Stomach (tissue), 9 donors: ENCODE measurements around the gene ADCY4. TPM values are rescaled to one million over a fixed set of nuclear protein-coding genes. Genes with fewer than 3 reads are reported as not detected.

Experiments used
- DNase-seq, 2 donors: peaks; one replicate each; pipeline versions ENCODE4 v3.0.0 to v3.0.0-alpha.2; 2013 to 2019
- H3K27ac ChIP-seq, 5 donors: fragments of 200-600 bp in 4 of 5; sonication (generic) in 4 of 5; one replicate each; pipeline ENCODE4 v1.5.1; 2013 to 2019; ENCODE audit warnings: mild to moderate bottlenecking in 1 of 5, moderate library complexity in 1 of 5
- H3K27me3 ChIP-seq, 3 donors: fragments of 200-600 bp; sonication (generic); one replicate each; pipeline ENCODE4 v1.5.1; 2017 to 2019; ENCODE audit warnings: mixed run types in 1 of 3
- H3K36me3 ChIP-seq, 4 donors: fragments of 200-600 bp; sonication (generic); 1 replicate in 3 of 4; 2 replicates in 1 of 4; pipeline ENCODE4 v1.5.1; 2016 to 2019
- H3K4me1 ChIP-seq, 4 donors: fragments of 200-600 bp; sonication (generic); one replicate each; pipeline ENCODE4 v1.5.1; 2016 to 2019
- H3K4me3 ChIP-seq, 4 donors: fragments of 200-600 bp; sonication (generic) in 3 of 4; one replicate each; pipeline ENCODE4 v1.5.1; 2016 to 2019; ENCODE audit warnings: mild to moderate bottlenecking in 1 of 4
- H3K9me3 ChIP-seq, 4 donors: fragments of 200-600 bp; sonication (generic); one replicate each; pipeline ENCODE4 v1.5.1; 2016 to 2019
- CTCF ChIP-seq, 7 experiments: fragments of 450-650 bp in 4 of 7; fragments of 200-600 bp in 3 of 7; sonication (generic) in 3 of 7; IDR thresholded peaks; one replicate each; pipeline ENCODE4 v1.5.1; 2016 to 2019; ENCODE audit warnings: antibody characterized with exemption in 7 of 7, control low read depth in 2 of 7, mild to moderate bottlenecking in 1 of 7
- EP300 ChIP-seq: sonication (generic); formaldehyde crosslinking; IDR thresholded peaks from one replicate; pipeline ENCODE4 v1.6.1; 2017; ENCODE audit warnings: antibody characterized with exemption
- POLR2A ChIP-seq, 4 donors: fragments of 450-650 bp; IDR thresholded peaks; one replicate each; pipeline ENCODE4 v1.6.1; 2016; ENCODE audit warnings: antibody characterized with exemption in 4 of 4, control low read depth in 2 of 4, mild to moderate bottlenecking in 1 of 4, moderate library complexity in 1 of 4
- POLR2AphosphoS5 ChIP-seq, 3 donors: sonication (generic); formaldehyde crosslinking; IDR thresholded peaks; one replicate each; pipeline ENCODE4 v1.6.1; 2016; ENCODE audit warnings: antibody characterized with exemption in 3 of 3
- WGBS, 5 donors: extraction: QIAGEN DNeasy Blood & Tissue Kit in 3 of 5; methylation state at CpG; one replicate each; pipeline versions ENCODE4 v1.1.5 to v1.1.7; 2013 to 2018; 5-methylcytosine and 5-hydroxymethylcytosine counted together
- intact Hi-C: fragments of 100-400 bp; cut with DNase I; formaldehyde crosslinking; loops from one replicate; pipeline ENCODE4 v1.15.1; 2023; ENCODE audit warnings: low total_unique reads
- polyA plus RNA-seq, 3 donors: library from polyadenylated mRNA; stranded (reverse); fragments of 200-250 nt; gene quantifications; one replicate each; pipeline ENCODE4 v1.2.3, GENCODE V29; 2013
- total RNA-seq, 5 donors: library from RNA; depleted of rRNA; stranded (reverse); fragments of >200 nt; gene quantifications; one replicate each; pipeline versions ENCODE4 v1.1.0 to v1.2.3, GENCODE V29; 2014 to 2016
- donor health status: healthy with polysubstance abuse.
- donor health status: Bipolar disorder and iron deficiency.
- donor health status: healthy.

ADCY4 gene
- total and polyA plus RNA-seq, 8 donors, result 15.2 to 118 (median 25.8) TPM

- no peak for TF ChIP-seq EP300
- no peak for TF ChIP-seq POLR2A (IDR thresholded peaks at IDR 0.05)
- no peak for TF ChIP-seq CTCF (IDR thresholded peaks at IDR 0.05)
- Histone ChIP-seq H3K4me3 (no peak overlapping the region), H3K4me1 (peaks cover 0 to 17% (median 4%) of the 10 kb centered on the region in 4 donors), H3K27ac (no peak overlapping the region), H3K9me3 (no peaks in the 10 kb centered on the region), H3K27me3 (peaks cover 0 to 16% (median 4%) of the 10 kb centered on the region in 3 donors), H3K36me3 (peaks cover 0 to 5% (median 0%) of the 10 kb centered on the region in 4 donors)
- intact Hi-C loops, result no loop called here
- no peak for DNase-seq
- WGBS, 5 donors, result 51 to 66% (median 57%) methylated on average over 3 of the region's 3 CpGs
Measured at GRCh38 chr14:24323341-24323740, 11.5 kb downstream of the ADCY4 start.

GRCh38 chr14:24322672-24323071 is 12.2 kb downstream of the ADCY4 start:
- no peak overlapping the region for H3K4me3 ChIP-seq
- no peaks in the 10 kb centered on the region for H3K9me3 ChIP-seq
- H3K27ac ChIP-seq, result no peak overlapping the region
- TF ChIP-seq POLR2A (IDR thresholded peaks at IDR 0.05) (no peak), EP300 (no peak), CTCF (IDR thresholded peaks at IDR 0.05) (no peak), POLR2AphosphoS5 (IDR thresholded peaks at IDR 0.05) (no peak)
- WGBS, 5 donors, result 65 to 79% (median 74%) methylated on average over 10 of the region's 10 CpGs
- H3K27me3 ChIP-seq, result peaks cover 0 to 23% (median 4%) of the 10 kb centered on the region in 3 donors
- H3K36me3 ChIP-seq, result peaks cover 0 to 5% (median 0%) of the 10 kb centered on the region in 4 donors
- intact Hi-C loops, result no loop called here
- H3K4me1 ChIP-seq, result peaks cover 0 to 14% (median 4%) of the 10 kb centered on the region in 4 donors
- no peak for DNase-seq

- DNase-seq, result no peak
- intact Hi-C loops, result no loop called here
- WGBS, 5 donors, result 91 to 94% (median 91%) methylated on average over 14 of the region's 14 CpGs
Measured at GRCh38 chr14:24321212-24321975, 13.5 kb downstream of the ADCY4 start.

More at GRCh38 chr14:24321212-24321975, 13.5 kb downstream of the ADCY4 start:
- Histone ChIP-seq H3K4me1 (peaks cover under 1 to 15% (median 5%) of the 10 kb centered on the region in 4 donors), H3K27me3 (peaks cover 0 to 32% (median 4%) of the 10 kb centered on the region in 3 donors), H3K9me3 (no peaks in the 10 kb centered on the region), H3K36me3 (peaks cover 0 to 5% (median 0%) of the 10 kb centered on the region in 4 donors), H3K4me3 (no peak overlapping the region), H3K27ac (no peak overlapping the region)
- no peak for TF ChIP-seq POLR2A (IDR thresholded peaks at IDR 0.05)
- TF ChIP-seq CTCF (IDR thresholded peaks at IDR 0.05), result no peak
- TF ChIP-seq POLR2AphosphoS5 (IDR thresholded peaks at IDR 0.05), result no peak
- no peak for TF ChIP-seq EP300
